ENCODE data around the gene RD3L. TPM values are rescaled to one million over a fixed set of nuclear protein-coding genes. Genes with fewer than 3 reads are reported as not detected.

Gene RD3L
- total and polyA plus RNA-seq, 11 donors, result 4.3 to 42.5 (median 25.5) TPM

DNA sequence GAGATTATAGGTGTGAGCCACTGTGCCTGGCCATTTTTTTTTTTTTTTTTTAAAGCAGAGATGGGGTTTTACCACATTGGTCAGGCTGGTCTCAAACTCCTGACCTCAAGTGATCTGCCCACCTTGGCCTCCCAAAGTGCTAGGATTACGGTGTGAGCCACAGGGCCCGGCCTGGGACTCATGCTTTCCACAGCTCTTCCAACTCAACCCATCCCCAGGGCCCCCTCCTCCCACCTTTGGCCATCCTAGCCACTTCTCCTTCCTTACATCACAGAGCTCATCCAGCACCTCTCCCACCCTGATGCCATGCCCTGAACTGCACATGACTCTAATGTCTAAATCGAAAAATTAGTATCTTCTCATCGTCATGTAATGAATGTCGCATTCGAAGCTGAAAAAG lies 26.7 kb downstream of the RD3L start:
- Histone ChIP-seq H3K27me3 (no peaks in the 10 kb centered on the region), H3K36me3 (peaks cover 8 to 72% (median 59%) of the 10 kb centered on the region in 9 donors), H3K4me3 (no peak overlapping the region), H3K9me3 (no peaks in the 10 kb centered on the region), H3K4me1 (peaks cover 2 to 43% (median 24%) of the 10 kb centered on the region in 12 donors), H3K27ac (no peak overlapping the region)
- DNase-seq (no peak), ATAC-seq (no peak)
- intact Hi-C loops (cut with DNase I), result loop anchor here in 5 of 10 donors (2.0 to 10.0 kb wide), 4 partner anchors 67 to 341 kb away; partner anchors contain the start of gene PPP1R13B (in 1 of the 5)
- WGBS, 4 donors, result 81 to 88% (median 86%) methylated on average over 6 of the region's 6 CpGs
- TF ChIP-seq POLR2A (IDR thresholded peaks at IDR 0.05), result no peak
- TF ChIP-seq, protein P1, sequence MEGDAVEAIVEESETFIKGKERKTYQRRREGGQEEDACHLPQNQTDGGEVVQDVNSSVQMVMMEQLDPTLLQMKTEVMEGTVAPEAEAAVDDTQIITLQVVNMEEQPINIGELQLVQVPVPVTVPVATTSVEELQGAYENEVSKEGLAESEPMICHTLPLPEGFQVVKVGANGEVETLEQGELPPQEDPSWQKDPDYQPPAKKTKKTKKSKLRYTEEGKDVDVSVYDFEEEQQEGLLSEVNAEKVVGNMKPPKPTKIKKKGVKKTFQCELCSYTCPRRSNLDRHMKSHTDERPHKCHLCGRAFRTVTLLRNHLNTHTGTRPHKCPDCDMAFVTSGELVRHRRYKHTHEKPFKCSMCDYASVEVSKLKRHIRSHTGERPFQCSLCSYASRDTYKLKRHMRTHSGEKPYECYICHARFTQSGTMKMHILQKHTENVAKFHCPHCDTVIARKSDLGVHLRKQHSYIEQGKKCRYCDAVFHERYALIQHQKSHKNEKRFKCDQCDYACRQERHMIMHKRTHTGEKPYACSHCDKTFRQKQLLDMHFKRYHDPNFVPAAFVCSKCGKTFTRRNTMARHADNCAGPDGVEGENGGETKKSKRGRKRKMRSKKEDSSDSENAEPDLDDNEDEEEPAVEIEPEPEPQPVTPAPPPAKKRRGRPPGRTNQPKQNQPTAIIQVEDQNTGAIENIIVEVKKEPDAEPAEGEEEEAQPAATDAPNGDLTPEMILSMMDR (IDR thresholded peaks at IDR 0.05), result no peak

DNA sequence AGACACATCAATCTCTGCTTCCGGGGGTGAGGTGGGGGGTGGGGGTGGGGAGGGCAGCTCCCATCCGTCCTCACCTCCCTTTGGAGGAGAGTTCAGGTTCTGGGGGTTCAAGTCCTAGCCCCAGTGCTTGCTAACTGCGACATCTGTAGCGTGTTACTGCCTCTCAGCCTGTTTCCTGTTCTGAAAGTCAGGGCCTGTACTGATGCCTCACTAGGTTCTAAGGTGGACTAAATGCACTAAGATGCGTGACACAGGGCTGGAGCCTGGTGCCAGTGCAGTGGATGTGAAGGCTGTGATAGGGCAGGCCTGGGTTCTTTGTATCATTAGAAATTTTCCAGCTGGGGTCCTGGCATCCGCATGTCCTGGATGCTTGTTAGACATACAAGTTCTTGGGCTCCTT lies 31.3 kb downstream of the RD3L start:
- 72 to 83% (median 80%) methylated on average over 4 to 6 of the region's 6 CpGs for WGBS, 4 donors
- Histone ChIP-seq H3K4me3 (no peak overlapping the region), H3K27me3 (no peaks in the 10 kb centered on the region), H3K9me3 (no peaks in the 10 kb centered on the region), H3K36me3 (peaks cover 8 to 51% (median 44%) of the 10 kb centered on the region in 9 donors), H3K27ac (no peak overlapping the region), H3K4me1 (peaks cover 0 to 15% (median 10%) of the 10 kb centered on the region in 12 donors)
- intact Hi-C loops (cut with DNase I), result loop anchor here in 9 of 10 donors (2.0 to 10.0 kb wide), 8 partner anchors 66 to 339 kb away; partner anchors contain the start of gene PPP1R13B (in 1 of the 9)
- no peak for TF ChIP-seq POLR2A (IDR thresholded peaks at IDR 0.05)
- TF ChIP-seq, protein P1 (IDR thresholded peaks at IDR 0.05), result no peak
- DNase-seq (no peak), ATAC-seq (peak in 1 of 4 donors; percentile 3)

DNA sequence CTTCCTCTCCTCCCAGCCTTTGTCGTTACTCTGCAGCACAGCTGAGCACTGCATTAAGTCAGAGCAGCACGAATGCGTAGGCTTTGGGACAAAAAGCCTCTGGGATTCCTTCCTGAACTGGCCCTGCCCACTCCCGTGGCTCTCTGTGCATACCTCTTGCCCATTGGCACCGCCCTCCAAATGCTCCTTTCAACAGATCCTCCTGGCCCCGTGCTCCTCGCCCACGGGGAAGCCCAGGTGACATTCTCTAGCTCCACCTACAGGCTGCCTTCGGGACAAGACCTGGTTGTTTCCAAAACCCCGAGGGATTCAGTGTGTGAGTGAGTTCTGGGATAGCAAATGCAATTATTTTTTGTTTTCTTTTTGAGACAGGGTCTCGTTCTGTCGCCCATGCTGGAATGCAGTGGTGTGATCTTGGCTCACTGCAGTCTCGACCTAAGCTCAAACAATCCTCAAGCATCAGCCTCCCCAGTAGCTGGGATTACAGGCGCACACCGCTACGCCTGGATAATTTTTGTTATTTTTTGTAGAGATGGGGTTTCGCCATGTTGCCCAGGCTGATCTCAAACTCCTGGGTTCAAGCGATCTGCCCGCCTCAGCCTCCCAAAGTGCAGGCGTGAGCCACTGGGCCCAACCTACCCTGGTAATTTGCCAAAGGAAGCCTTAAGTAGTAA lies 31.9 kb downstream of the RD3L start:
- DNase-seq (peak; percentile 80 to 88 (median 81)), ATAC-seq (peak; percentile 91 to 97 (median 96))
- no peaks in the 10 kb centered on the region for H3K27me3 ChIP-seq
- H3K36me3 ChIP-seq, result peaks cover 8 to 45% (median 43%) of the 10 kb centered on the region in 9 donors
- intact Hi-C loops (cut with DNase I), result loop anchor here in 9 of 10 donors (2.0 to 10.0 kb wide), 8 partner anchors 66 to 338 kb away; partner anchors contain the start of gene PPP1R13B (in 1 of the 9)
- WGBS, 4 donors, result 26 to 30% (median 27%) methylated on average over 20 of the region's 20 CpGs
- peaks cover 0 to 13% (median 10%) of the 10 kb centered on the region in 12 donors for H3K4me1 ChIP-seq
- H3K4me3 ChIP-seq, result peak overlapping the region in 8 of 12 donors; percentile 0 to 43 (median 26)
- no peak for TF ChIP-seq POLR2A (IDR thresholded peaks at IDR 0.05)
- TF ChIP-seq, protein P1 (IDR thresholded peaks at IDR 0.05), result peak; percentile 62 to 91 (median 84)
- no peaks in the 10 kb centered on the region for H3K9me3 ChIP-seq
- H3K27ac ChIP-seq, result peak overlapping the region in 8 of 12 donors; percentile 14 to 56 (median 34)

Data from heart left ventricle (tissue), 16 donors.